Fibroblast of pulmonary artery (primary cell): ENCODE results near the gene DRD4.

ENCODE experiments used
- DNase-seq: peaks from one replicate; pipeline ENCODE4 v3.0.0-alpha.2; 2010; ENCODE audit warnings: low read depth
- H3K4me3 ChIP-seq: replicated peaks from 2 replicates; pipeline ENCODE4 v1.5.1; 2011; ENCODE audit warnings: low read depth, mild to moderate bottlenecking, control low read depth, low read length, moderate library complexity
- TF ChIP-seq, protein P1 (sequence below): IDR thresholded peaks from 2 replicates; pipeline ENCODE4 v1.5.1; 2011; ENCODE audit warnings: mild to moderate bottlenecking, control low read depth, low read length, inconsistent platforms; ENCODE audit errors: missing control alignments

DRD4 gene

DNA sequence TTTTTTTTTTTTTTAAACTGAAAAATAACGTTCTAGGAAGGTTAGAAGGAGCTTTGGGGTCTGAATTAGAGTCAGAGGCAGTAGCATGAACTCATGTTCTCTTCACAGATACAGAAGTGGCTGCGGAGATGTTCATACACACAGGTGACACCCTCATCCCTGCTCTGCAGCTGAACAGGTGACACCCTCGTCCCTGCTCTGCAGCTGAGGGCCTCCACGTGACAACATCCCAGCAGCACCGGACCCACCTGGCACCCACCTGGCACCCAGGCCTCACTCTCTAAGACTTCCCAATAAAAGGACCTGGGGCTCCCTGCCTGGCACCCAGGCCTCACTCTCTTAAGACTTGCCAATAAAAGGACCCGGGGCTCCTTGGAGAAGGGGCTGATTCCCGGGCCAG is 19.8 kb downstream of the DRD4 start:
- H3K4me3 ChIP-seq = no peak overlapping the region
- DNase-seq = no peak
- TF ChIP-seq, protein P1, sequence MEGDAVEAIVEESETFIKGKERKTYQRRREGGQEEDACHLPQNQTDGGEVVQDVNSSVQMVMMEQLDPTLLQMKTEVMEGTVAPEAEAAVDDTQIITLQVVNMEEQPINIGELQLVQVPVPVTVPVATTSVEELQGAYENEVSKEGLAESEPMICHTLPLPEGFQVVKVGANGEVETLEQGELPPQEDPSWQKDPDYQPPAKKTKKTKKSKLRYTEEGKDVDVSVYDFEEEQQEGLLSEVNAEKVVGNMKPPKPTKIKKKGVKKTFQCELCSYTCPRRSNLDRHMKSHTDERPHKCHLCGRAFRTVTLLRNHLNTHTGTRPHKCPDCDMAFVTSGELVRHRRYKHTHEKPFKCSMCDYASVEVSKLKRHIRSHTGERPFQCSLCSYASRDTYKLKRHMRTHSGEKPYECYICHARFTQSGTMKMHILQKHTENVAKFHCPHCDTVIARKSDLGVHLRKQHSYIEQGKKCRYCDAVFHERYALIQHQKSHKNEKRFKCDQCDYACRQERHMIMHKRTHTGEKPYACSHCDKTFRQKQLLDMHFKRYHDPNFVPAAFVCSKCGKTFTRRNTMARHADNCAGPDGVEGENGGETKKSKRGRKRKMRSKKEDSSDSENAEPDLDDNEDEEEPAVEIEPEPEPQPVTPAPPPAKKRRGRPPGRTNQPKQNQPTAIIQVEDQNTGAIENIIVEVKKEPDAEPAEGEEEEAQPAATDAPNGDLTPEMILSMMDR = no peak

DNA sequence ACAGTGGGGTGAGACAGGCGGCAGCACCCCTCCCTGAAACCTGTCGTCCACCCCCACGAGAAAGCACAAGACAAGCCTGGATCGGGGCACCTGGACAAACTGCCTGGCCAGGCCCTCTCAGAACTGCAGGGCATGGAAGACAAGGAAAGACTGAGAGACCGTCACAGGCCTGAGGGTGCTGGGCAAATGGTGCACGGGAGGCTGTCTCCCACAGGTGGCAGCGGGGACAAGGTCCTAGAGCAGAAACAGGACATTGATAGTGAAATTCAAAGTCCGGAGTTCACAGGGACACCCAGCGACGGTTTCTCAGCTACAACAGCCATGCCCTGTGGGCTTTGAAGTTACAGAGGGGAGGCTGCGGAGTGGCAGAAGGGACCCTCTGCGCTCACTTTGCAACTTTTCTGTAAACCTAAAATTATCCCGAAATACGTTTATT is 20.6 kb downstream of the DRD4 start:
- no peak overlapping the region for H3K4me3 ChIP-seq
- no peak for DNase-seq
- TF ChIP-seq, protein P1 = no peak

DNA sequence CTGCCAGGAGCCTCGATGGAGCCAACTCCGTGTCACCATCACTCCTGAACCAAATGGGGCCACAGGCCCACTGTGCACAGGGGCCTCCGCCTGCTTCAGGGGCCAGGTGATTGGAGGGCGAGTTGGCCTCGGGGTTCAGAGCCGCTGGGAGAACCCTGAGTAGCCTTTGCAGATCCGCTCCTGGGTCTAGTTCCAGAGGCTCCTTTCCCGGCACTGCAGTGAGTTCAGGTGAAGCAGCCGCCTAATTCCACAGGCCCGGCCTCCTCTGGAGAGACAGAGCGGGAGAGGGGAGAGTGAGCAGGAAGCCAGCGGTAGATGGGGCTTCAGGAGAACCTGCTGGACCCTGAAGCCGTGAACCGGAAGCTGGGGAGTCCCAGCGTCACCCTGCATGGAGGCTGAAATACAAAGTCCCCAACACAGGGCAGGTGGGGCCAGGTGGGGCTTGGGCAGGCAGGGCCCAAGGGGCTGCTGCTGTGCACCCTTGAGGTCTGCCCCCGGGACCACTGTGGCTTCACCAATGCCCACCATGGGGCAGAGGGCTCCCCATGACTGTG is 22.5 kb downstream of the DRD4 start:
- TF ChIP-seq, protein P1 = no peak

DNA sequence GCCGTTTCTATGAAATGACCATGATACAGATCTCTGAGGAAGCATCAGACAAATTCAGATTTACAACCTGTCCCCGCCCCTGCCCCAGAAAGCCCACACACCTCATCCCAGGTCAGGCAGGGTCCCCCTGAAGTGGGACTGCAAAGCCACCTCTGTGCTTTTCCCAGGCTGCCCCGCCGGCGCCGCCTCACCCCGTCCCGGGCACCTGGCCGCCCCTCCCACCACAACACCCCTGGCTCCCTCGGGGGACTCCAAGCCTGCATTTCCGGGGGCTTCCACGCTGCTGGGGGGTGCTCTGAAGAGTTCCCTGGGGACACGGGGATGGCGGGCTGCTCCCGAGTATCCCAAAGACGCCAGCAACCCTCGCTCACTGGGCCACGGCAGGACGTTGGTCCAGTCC is 23.2 kb downstream of the DRD4 start:
- DNase-seq = no peak
- TF ChIP-seq, protein P1 = no peak
- no peak overlapping the region for H3K4me3 ChIP-seq

More for the DNA sequence above, 22.5 kb downstream of the DRD4 start:
- H3K4me3 ChIP-seq = no peak overlapping the region
- DNase-seq = no peak

DNA sequence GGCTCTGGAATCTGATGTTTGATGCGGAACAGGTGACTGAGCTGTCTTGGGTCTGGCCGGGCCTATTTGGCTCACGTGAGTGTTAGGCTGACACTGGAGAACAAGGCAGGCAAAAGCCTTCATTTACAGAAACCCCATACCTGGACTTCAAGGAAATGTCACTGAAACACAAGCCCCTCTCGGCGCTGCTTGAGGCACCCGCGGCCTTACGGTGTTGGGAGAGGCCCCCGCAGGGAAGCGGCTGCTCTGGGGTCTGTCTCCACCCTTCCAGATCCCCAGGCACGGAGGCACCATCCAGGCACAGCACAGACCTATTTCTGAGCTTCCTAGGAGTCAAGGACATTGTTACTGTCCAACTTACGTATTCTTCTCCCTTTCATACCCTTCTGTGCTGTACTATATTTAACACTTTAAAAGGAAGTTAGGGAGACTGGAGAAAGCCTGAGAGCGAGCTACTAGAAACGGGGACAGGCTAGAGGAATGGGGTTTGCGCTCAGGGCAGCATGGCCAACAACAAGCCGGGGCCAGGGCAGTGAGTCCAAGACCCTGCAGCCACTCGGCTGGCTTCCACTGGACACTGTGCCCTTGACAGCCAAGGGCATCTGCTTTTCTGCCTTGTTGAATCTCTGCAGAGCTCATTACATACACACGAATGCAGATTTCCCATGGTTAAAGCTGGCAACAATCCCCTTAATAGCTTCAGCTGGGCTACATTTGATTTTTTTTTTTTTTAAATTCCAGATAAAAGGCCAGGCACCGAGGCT is 23.8 kb downstream of the DRD4 start:
- TF ChIP-seq, protein P1 = no peak
- no peak overlapping the region for H3K4me3 ChIP-seq
- DNase-seq = no peak

DNA sequence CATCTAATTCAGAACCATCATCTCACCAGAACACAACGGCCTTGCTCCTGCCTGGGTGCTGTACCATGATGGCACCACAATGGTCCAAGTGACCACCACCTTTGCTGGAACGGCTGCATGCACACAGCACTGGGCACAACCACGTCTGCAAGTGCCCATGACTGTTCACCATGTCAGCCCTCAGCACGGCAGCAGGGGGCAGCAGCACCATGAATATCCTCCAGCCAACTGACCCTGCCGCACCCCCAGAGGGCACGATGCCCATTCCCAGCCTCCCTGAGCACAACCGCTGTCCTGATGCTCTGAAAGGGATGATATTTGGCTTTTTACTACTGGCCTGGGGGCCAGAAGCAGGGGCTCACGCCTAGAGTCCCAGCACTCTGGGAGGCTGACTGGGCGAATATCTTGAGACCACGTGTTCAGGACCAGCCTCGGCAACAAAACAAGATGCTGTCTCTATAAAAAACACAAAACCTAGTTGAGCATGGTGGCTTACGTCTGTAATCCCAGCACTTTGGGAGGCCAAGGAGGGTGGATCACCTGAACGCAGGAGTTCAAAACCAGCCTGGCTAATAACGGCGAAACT is 25.7 kb downstream of the DRD4 start:
- no peak overlapping the region for H3K4me3 ChIP-seq
- peak; percentile 63 for DNase-seq
- TF ChIP-seq, protein P1 = peak; percentile 68
